HG03442 (cell line): Measurements from ENCODE around the gene CREB3.

Source experiments
- ATAC-seq: cut with Tn5 transposase; IDR thresholded peaks from one replicate; pipeline ENCODE4 v1.9.1; 2021; ENCODE audit warnings: mild to moderate bottlenecking, moderate library complexity; ENCODE audit not compliant: unreplicated experiment

Gene CREB3

GRCh38 chr9:35748242-35748857, 15.9 kb downstream of the CREB3 start:
- no peak for ATAC-seq

- peak; percentile 75 for ATAC-seq
Observed at GRCh38 chr9:35748858-35749514, 16.5 kb downstream of the CREB3 start, which contains the start of the genes GBA2 and RGP1. Gene GBA2 (minus strand): TSS chr9:35749228. CDS start chr9:35748704, 524 bp downstream. Gene RGP1 (plus strand): TSS chr9:35749287. CDS start chr9:35749756, 469 bp downstream.

- ATAC-seq, result peak; percentile 23
Observed at GRCh38 chr9:35749515-35750255, 17.2 kb downstream of the CREB3 start.

GRCh38 chr9:35750256-35750531, 17.7 kb downstream of the CREB3 start:
- no peak for ATAC-seq

GRCh38 chr9:35753466-35753865, 21.0 kb downstream of the CREB3 start:
- ATAC-seq, result no peak

GRCh38 chr9:35754264-35754663, 21.8 kb downstream of the CREB3 start, which contains the start of gene MSMP:
Gene MSMP (minus strand): TSS chr9:35754276. CDS start chr9:35754129, 147 bp downstream.
- no peak for ATAC-seq

GRCh38 chr9:35755071-35755470, 22.6 kb downstream of the CREB3 start:
- no peak for ATAC-seq

- ATAC-seq, result peak; percentile 54
Observed at GRCh38 chr9:35756275-35757225, 24.1 kb downstream of the CREB3 start.

GRCh38 chr9:35757226-35757891, 24.9 kb downstream of the CREB3 start:
- ATAC-seq, result peak; percentile 40

GRCh38 chr9:35757892-35758275, 25.4 kb downstream of the CREB3 start:
- ATAC-seq, result no peak

- no peak for ATAC-seq
Observed at GRCh38 chr9:35758475-35759050, 26.1 kb downstream of the CREB3 start.

- no peak for ATAC-seq
Observed at GRCh38 chr9:35759795-35760194, 27.3 kb downstream of the CREB3 start.

GRCh38 chr9:35760651-35761050, 28.2 kb downstream of the CREB3 start:
- no peak for ATAC-seq

- ATAC-seq, result no peak
Observed at GRCh38 chr9:35763181-35763580, 30.7 kb downstream of the CREB3 start.

GRCh38 chr9:35763803-35764202, 31.3 kb downstream of the CREB3 start:
- ATAC-seq, result no peak

- no peak for ATAC-seq
Observed at GRCh38 chr9:35766997-35767396, 34.5 kb downstream of the CREB3 start.

GRCh38 chr9:35767458-35767857, 35.0 kb downstream of the CREB3 start:
- no peak for ATAC-seq

GRCh38 chr9:35769763-35770162, 37.3 kb downstream of the CREB3 start:
- ATAC-seq, result no peak

GRCh38 chr9:35771075-35771433, 38.6 kb downstream of the CREB3 start:
- no peak for ATAC-seq

- ATAC-seq, result no peak
Observed at GRCh38 chr9:35771534-35771933, 39.1 kb downstream of the CREB3 start.
